ENCODE results near the gene SEL1L2. TPM values are rescaled to one million over a fixed set of nuclear protein-coding genes. Genes with fewer than 3 reads are reported as not detected.

The SEL1L2 gene
- total RNA-seq, 4 donors from 2014 or later: 1.1 to 3.6 TPM; not detected in 2

DNA sequence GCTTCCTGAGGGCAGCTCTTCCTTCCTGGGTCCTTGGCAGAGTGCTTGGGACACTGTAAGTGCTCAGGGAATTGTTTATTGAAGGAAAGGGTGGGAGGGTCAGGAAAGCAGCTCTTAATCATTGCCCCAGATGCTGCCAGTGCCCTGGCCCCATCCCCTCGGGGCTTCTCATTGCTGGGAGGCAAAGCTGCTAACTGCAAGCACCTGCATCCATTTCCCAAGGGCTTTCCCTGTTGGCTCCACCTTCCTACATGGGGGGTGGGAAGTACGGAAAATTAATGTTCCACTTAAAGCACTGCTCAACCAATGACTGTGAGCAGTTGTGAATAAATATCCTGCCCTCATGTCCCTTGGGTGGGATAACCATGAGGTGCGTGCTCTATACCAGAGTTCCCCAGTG, 149.2 kb downstream of the SEL1L2 start:
- TF ChIP-seq, protein P1, sequence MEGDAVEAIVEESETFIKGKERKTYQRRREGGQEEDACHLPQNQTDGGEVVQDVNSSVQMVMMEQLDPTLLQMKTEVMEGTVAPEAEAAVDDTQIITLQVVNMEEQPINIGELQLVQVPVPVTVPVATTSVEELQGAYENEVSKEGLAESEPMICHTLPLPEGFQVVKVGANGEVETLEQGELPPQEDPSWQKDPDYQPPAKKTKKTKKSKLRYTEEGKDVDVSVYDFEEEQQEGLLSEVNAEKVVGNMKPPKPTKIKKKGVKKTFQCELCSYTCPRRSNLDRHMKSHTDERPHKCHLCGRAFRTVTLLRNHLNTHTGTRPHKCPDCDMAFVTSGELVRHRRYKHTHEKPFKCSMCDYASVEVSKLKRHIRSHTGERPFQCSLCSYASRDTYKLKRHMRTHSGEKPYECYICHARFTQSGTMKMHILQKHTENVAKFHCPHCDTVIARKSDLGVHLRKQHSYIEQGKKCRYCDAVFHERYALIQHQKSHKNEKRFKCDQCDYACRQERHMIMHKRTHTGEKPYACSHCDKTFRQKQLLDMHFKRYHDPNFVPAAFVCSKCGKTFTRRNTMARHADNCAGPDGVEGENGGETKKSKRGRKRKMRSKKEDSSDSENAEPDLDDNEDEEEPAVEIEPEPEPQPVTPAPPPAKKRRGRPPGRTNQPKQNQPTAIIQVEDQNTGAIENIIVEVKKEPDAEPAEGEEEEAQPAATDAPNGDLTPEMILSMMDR (IDR thresholded peaks at IDR 0.05; ENCODE audit: low read depth): no peak

DNA sequence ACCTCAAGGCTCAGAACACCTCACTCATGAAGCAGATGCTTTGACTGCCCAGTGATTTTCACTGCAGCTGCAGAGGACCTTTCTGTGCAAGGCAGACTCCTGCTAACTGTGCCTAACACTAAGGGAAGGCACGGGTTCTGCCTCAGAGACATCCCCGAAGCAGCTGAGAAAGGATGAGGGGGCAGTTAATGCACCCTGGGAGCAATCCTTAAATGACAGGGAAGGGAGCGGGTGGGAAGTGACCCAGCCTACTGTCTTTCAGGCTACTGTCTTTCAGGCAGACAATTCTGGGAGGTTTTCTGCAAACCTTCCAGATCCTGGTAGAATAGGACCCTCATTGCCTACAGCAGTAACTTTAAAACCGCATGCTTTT, 150.3 kb downstream of the SEL1L2 start:
- TF ChIP-seq, protein P1 (IDR thresholded peaks at IDR 0.05; ENCODE audit: low read depth): no peak

GRCh38 chr20:13839421-13840092, 150.9 kb downstream of the SEL1L2 start:
- TF ChIP-seq, protein P1 (IDR thresholded peaks at IDR 0.05; ENCODE audit: low read depth): no peak

DNA sequence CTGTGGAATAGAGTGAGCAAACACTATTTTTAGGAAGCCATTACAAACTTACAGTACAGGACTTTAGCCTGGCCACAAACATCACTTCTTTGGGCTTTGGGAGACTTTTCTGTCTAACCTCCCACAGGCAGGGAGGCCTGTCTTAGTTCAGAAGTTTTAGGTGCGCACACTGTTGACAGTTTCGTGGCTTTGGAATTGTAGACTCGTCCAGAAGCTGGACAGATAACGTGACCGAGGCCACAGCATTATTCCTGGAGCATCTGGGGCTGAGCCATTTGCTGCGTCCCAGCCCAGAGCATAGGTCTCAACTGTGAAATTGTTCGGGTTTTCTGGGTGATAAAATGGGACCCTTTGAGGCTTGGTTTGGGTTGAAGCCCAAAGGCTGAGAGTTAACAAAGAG, 151.8 kb downstream of the SEL1L2 start:
- TF ChIP-seq, protein P1 (IDR thresholded peaks at IDR 0.05; ENCODE audit: low read depth): no peak

GRCh38 chr20:13831476-13831875, 158.9 kb downstream of the SEL1L2 start:
- TF ChIP-seq, protein P1 (IDR thresholded peaks at IDR 0.05; ENCODE audit: low read depth): no peak

GRCh38 chr20:13825465-13825864, 164.9 kb downstream of the SEL1L2 start:
- TF ChIP-seq, protein P1 (IDR thresholded peaks at IDR 0.05; ENCODE audit: low read depth): no peak

GRCh38 chr20:13824459-13824858, 166.0 kb downstream of the SEL1L2 start:
- TF ChIP-seq, protein P1 (IDR thresholded peaks at IDR 0.05; ENCODE audit: low read depth): no peak

Measured in subcutaneous adipose tissue (tissue), 4 donors.